T-helper 2 cell treated with Interferon-gamma antibody and Interleukin-4, amounts not matched to agents 5 μg/mL and 100 μg/mL, for 36 hours (primary cell): ENCODE data around the gene DHX29.
"Not testable (repeated sequence)": the region's sequence is repeated elsewhere in the genome, so short reads cannot be mapped to it uniquely, and the experiment has no call there.

Source experiments
- DNase-seq: peaks from one replicate; pipeline ENCODE4 v3.0.0; 2021; ENCODE audit warnings: low spot score
- H3K27ac Mint-ChIP-seq: one replicate; pipeline ENCODE4 v1.8.0; 2021; ENCODE audit warnings: mild to moderate bottlenecking, mixed read lengths
- H3K27me3 Mint-ChIP-seq: one replicate; pipeline ENCODE4 v1.8.0; 2021; ENCODE audit warnings: low read depth, mixed read lengths
- H3K36me3 Mint-ChIP-seq: one replicate; pipeline ENCODE4 v1.8.0; 2021; ENCODE audit warnings: low read depth, mixed read lengths
- H3K4me1 Mint-ChIP-seq: one replicate; pipeline ENCODE4 v1.8.0; 2021; ENCODE audit warnings: low read depth, mixed read lengths
- H3K4me3 Mint-ChIP-seq: one replicate; pipeline ENCODE4 v1.8.0; 2022; ENCODE audit warnings: mild to moderate bottlenecking, moderate library complexity, mixed read lengths
- H3K9me3 Mint-ChIP-seq: one replicate; pipeline ENCODE4 v1.8.0; 2021; ENCODE audit warnings: mixed read lengths

The DHX29 gene

GRCh38 chr5:55331321-55331720 is 23.8 kb upstream of the DHX29 start:
- peaks cover 26% of the 10 kb centered on the region for H3K4me1 Mint-ChIP-seq
- H3K4me3 Mint-ChIP-seq = no peak overlapping the region
- no peaks in the 10 kb centered on the region for H3K27me3 Mint-ChIP-seq
- H3K9me3 Mint-ChIP-seq = peaks cover 3% of the 10 kb centered on the region
- H3K27ac Mint-ChIP-seq = no peak overlapping the region
- peaks cover 50% of the 10 kb centered on the region for H3K36me3 Mint-ChIP-seq
- no peak for DNase-seq

- Mint-ChIP-seq H3K27ac (peak overlapping the region; percentile 66), H3K27me3 (no peaks in the 10 kb centered on the region), H3K4me3 (peak overlapping the region; percentile 11), H3K4me1 (peaks cover 30% of the 10 kb centered on the region), H3K9me3 (no peaks in the 10 kb centered on the region), H3K36me3 (peaks cover 41% of the 10 kb centered on the region)
- no peak for DNase-seq
Measured at GRCh38 chr5:55327281-55327680, 19.8 kb upstream of the DHX29 start.

GRCh38 chr5:55325621-55326020 is 18.1 kb upstream of the DHX29 start:
- Mint-ChIP-seq H3K27me3 (no peaks in the 10 kb centered on the region), H3K27ac (no peak overlapping the region)

GRCh38 chr5:55324815-55325418 is 17.4 kb upstream of the DHX29 start:
- H3K4me3 Mint-ChIP-seq = no peak overlapping the region
- no peak for DNase-seq
- peak overlapping the region; percentile 57 for H3K27ac Mint-ChIP-seq
- H3K36me3 Mint-ChIP-seq = peaks cover 31% of the 10 kb centered on the region
- no peaks in the 10 kb centered on the region for H3K27me3 Mint-ChIP-seq
- peaks cover 24% of the 10 kb centered on the region for H3K4me1 Mint-ChIP-seq
- no peaks in the 10 kb centered on the region for H3K9me3 Mint-ChIP-seq

More at GRCh38 chr5:55325621-55326020, 18.1 kb upstream of the DHX29 start:
- DNase-seq = no peak
- Mint-ChIP-seq H3K9me3 (no peaks in the 10 kb centered on the region), H3K4me1 (peaks cover 28% of the 10 kb centered on the region), H3K36me3 (peaks cover 35% of the 10 kb centered on the region), H3K4me3 (no peak overlapping the region)

GRCh38 chr5:55324006-55324405 is 16.5 kb upstream of the DHX29 start:
- Mint-ChIP-seq H3K27me3 (no peaks in the 10 kb centered on the region), H3K36me3 (peaks cover 27% of the 10 kb centered on the region), H3K9me3 (no peaks in the 10 kb centered on the region), H3K27ac (no peak overlapping the region), H3K4me1 (peaks cover 20% of the 10 kb centered on the region), H3K4me3 (no peak overlapping the region)
- DNase-seq = no peak

- H3K27ac Mint-ChIP-seq = no peak overlapping the region
- H3K4me3 Mint-ChIP-seq = no peak overlapping the region
- peaks cover 38% of the 10 kb centered on the region for H3K36me3 Mint-ChIP-seq
- no peak for DNase-seq
- H3K4me1 Mint-ChIP-seq = peaks cover 18% of the 10 kb centered on the region
- no peaks in the 10 kb centered on the region for H3K27me3 Mint-ChIP-seq
- peaks cover 24% of the 10 kb centered on the region for H3K9me3 Mint-ChIP-seq
Measured at GRCh38 chr5:55320571-55320970, 13.1 kb upstream of the DHX29 start.

- DNase-seq = no peak
- Mint-ChIP-seq H3K9me3 (peaks cover 24% of the 10 kb centered on the region), H3K27me3 (no peaks in the 10 kb centered on the region), H3K4me3 (no peak overlapping the region), H3K36me3 (peaks cover 36% of the 10 kb centered on the region), H3K27ac (no peak overlapping the region), H3K4me1 (peaks cover 19% of the 10 kb centered on the region)
Measured at GRCh38 chr5:55319491-55319890, 12.0 kb upstream of the DHX29 start.

- Mint-ChIP-seq H3K36me3 (peaks cover 44% of the 10 kb centered on the region), H3K9me3 (peaks cover 24% of the 10 kb centered on the region), H3K4me1 (peaks cover 27% of the 10 kb centered on the region)
- H3K27ac Mint-ChIP-seq, H3K4me3 Mint-ChIP-seq, DNase-seq, H3K27me3 Mint-ChIP-seq: not testable (repeated sequence)
Measured at GRCh38 chr5:55318237-55318636, 10.7 kb upstream of the DHX29 start.

- no peaks in the 10 kb centered on the region for H3K27me3 Mint-ChIP-seq
- no peak for DNase-seq
- H3K27ac Mint-ChIP-seq = no peak overlapping the region
- H3K4me3 Mint-ChIP-seq = no peak overlapping the region
- peaks cover 44% of the 10 kb centered on the region for H3K36me3 Mint-ChIP-seq
- H3K4me1 Mint-ChIP-seq = peaks cover 31% of the 10 kb centered on the region
- H3K9me3 Mint-ChIP-seq = peaks cover 24% of the 10 kb centered on the region
Measured at GRCh38 chr5:55316837-55317236, 9.3 kb upstream of the DHX29 start.

- Mint-ChIP-seq H3K4me1 (peaks cover 34% of the 10 kb centered on the region), H3K9me3 (peaks cover 24% of the 10 kb centered on the region), H3K4me3 (no peak overlapping the region), H3K27ac (no peak overlapping the region), H3K27me3 (no peaks in the 10 kb centered on the region), H3K36me3 (peaks cover 46% of the 10 kb centered on the region)
- no peak for DNase-seq
Measured at GRCh38 chr5:55316289-55316688, 8.8 kb upstream of the DHX29 start.

- no peak overlapping the region for H3K27ac Mint-ChIP-seq
- DNase-seq = no peak
- peaks cover 47% of the 10 kb centered on the region for H3K36me3 Mint-ChIP-seq
- no peaks in the 10 kb centered on the region for H3K27me3 Mint-ChIP-seq
- H3K9me3 Mint-ChIP-seq = peaks cover 24% of the 10 kb centered on the region
- H3K4me1 Mint-ChIP-seq = peaks cover 36% of the 10 kb centered on the region
- no peak overlapping the region for H3K4me3 Mint-ChIP-seq
Measured at GRCh38 chr5:55313870-55314617, 6.5 kb upstream of the DHX29 start.

GRCh38 chr5:55308254-55308836 is 851 bp upstream of the DHX29 start:
- Mint-ChIP-seq H3K4me3 (no peak overlapping the region), H3K27me3 (no peaks in the 10 kb centered on the region), H3K9me3 (no peaks in the 10 kb centered on the region), H3K36me3 (peaks cover 18% of the 10 kb centered on the region), H3K27ac (no peak overlapping the region), H3K4me1 (peaks cover 17% of the 10 kb centered on the region)
- DNase-seq = no peak

- peaks cover 11% of the 10 kb centered on the region for H3K4me1 Mint-ChIP-seq
- peaks cover 22% of the 10 kb centered on the region for H3K36me3 Mint-ChIP-seq
- H3K27me3 Mint-ChIP-seq = no peaks in the 10 kb centered on the region
- no peak for DNase-seq
- no peaks in the 10 kb centered on the region for H3K9me3 Mint-ChIP-seq
- H3K4me3 Mint-ChIP-seq = no peak overlapping the region
- no peak overlapping the region for H3K27ac Mint-ChIP-seq
Measured at GRCh38 chr5:55306641-55307382, 682 bp downstream of the DHX29 start.

- Mint-ChIP-seq H3K36me3 (peaks cover 21% of the 10 kb centered on the region), H3K9me3 (no peaks in the 10 kb centered on the region), H3K4me1 (peaks cover 5% of the 10 kb centered on the region), H3K27me3 (no peaks in the 10 kb centered on the region), H3K27ac (no peak overlapping the region), H3K4me3 (no peak overlapping the region)
- no peak for DNase-seq
Measured at GRCh38 chr5:55305345-55305744, 2.1 kb downstream of the DHX29 start.
